Lower leg skin (tissue), 3 donors: ENCODE measurements around the gene PARM1.

ENCODE experiments used
- POLR2A ChIP-seq, 2 donors: fragments of 450-650 bp; IDR thresholded peaks; one replicate each; pipeline ENCODE4 v1.6.1; 2016 to 2017; ENCODE audit warnings: antibody characterized with exemption in 2 of 2, mild to moderate bottlenecking in 1 of 2, moderate library complexity in 1 of 2
- TF ChIP-seq, protein P1 (sequence below), 3 donors: fragments of 450-650 bp; IDR thresholded peaks; one replicate each; pipeline ENCODE4 v1.5.1; 2016; ENCODE audit warnings: antibody characterized with exemption in 3 of 3, mild to moderate bottlenecking in 3 of 3, moderate library complexity in 2 of 3

- TF ChIP-seq, protein P1, sequence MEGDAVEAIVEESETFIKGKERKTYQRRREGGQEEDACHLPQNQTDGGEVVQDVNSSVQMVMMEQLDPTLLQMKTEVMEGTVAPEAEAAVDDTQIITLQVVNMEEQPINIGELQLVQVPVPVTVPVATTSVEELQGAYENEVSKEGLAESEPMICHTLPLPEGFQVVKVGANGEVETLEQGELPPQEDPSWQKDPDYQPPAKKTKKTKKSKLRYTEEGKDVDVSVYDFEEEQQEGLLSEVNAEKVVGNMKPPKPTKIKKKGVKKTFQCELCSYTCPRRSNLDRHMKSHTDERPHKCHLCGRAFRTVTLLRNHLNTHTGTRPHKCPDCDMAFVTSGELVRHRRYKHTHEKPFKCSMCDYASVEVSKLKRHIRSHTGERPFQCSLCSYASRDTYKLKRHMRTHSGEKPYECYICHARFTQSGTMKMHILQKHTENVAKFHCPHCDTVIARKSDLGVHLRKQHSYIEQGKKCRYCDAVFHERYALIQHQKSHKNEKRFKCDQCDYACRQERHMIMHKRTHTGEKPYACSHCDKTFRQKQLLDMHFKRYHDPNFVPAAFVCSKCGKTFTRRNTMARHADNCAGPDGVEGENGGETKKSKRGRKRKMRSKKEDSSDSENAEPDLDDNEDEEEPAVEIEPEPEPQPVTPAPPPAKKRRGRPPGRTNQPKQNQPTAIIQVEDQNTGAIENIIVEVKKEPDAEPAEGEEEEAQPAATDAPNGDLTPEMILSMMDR (IDR thresholded peaks at IDR 0.05), result no peak
- TF ChIP-seq POLR2A (IDR thresholded peaks at IDR 0.05), result no peak
Measured at GRCh38 chr4:74942251-74942917, 9.5 kb downstream of the PARM1 start.
